ENCODE measurements around the gene LIPC.

LIPC gene

GRCh38 chr15:58546635-58547627, 115.1 kb downstream of the LIPC start:
- H3K4me3 ChIP-seq (ENCODE audit: control insufficient read depth, low read depth, low read length): no peak overlapping the region

GRCh38 chr15:58547628-58548307, 116.0 kb downstream of the LIPC start:
- no peak overlapping the region for H3K4me3 ChIP-seq (ENCODE audit: control insufficient read depth, low read depth, low read length)
- DNase-seq (ENCODE audit: low read depth): no peak
- TF ChIP-seq CTCF (IDR thresholded peaks at IDR 0.05; ENCODE audit: control insufficient read depth, insufficient read depth, low read depth, low read length, missing control alignments): no peak

More at GRCh38 chr15:58546635-58547627, 115.1 kb downstream of the LIPC start:
- no peak for TF ChIP-seq CTCF (IDR thresholded peaks at IDR 0.05; ENCODE audit: control insufficient read depth, insufficient read depth, low read depth, low read length, missing control alignments)
- DNase-seq (ENCODE audit: low read depth): peak; percentile 76

- DNase-seq (ENCODE audit: low read depth): no peak
- H3K4me3 ChIP-seq (ENCODE audit: control insufficient read depth, low read depth, low read length): no peak overlapping the region
- TF ChIP-seq CTCF (IDR thresholded peaks at IDR 0.05; ENCODE audit: control insufficient read depth, insufficient read depth, low read depth, low read length, missing control alignments): no peak
Observed at GRCh38 chr15:58548308-58549012, 116.7 kb downstream of the LIPC start.

- TF ChIP-seq CTCF (IDR thresholded peaks at IDR 0.05; ENCODE audit: control insufficient read depth, insufficient read depth, low read depth, low read length, missing control alignments): no peak
- DNase-seq (ENCODE audit: low read depth): no peak
- no peak overlapping the region for H3K4me3 ChIP-seq (ENCODE audit: control insufficient read depth, low read depth, low read length)
Observed at GRCh38 chr15:58549013-58549784, 117.4 kb downstream of the LIPC start.

- H3K4me3 ChIP-seq (ENCODE audit: control insufficient read depth, low read depth, low read length): no peak overlapping the region
- no peak for DNase-seq (ENCODE audit: low read depth)
- TF ChIP-seq CTCF (IDR thresholded peaks at IDR 0.05; ENCODE audit: control insufficient read depth, insufficient read depth, low read depth, low read length, missing control alignments): no peak
Observed at GRCh38 chr15:58549785-58550074, 117.9 kb downstream of the LIPC start.

Data from AG09309 (cell line).